Loucy (cell line): ENCODE data around the gene ZBTB2.

ENCODE experiments used
- H2AFZ ChIP-seq: fragments of 200-600 bp; sonication (generic); 2 replicates; pipeline ENCODE4 v1.6.0; 2016; ENCODE audit warnings: antibody characterized with exemption, mild to moderate bottlenecking, low read length, moderate library complexity
- H3F3A ChIP-seq: fragments of 200-600 bp; 2 replicates; pipeline ENCODE4 v1.6.0; 2016; ENCODE audit warnings: antibody characterized with exemption, low read depth, mild to moderate bottlenecking
- H3K27me3 ChIP-seq: fragments of 200-600 bp; sonication (generic); 2 replicates; pipeline ENCODE4 v1.6.1; 2014; ENCODE audit warnings: low read length, mild to moderate bottlenecking; ENCODE audit not compliant: insufficient read depth, poor library complexity, severe bottlenecking
- H3K36me3 ChIP-seq: fragments of 200-600 bp; sonication (generic); 2 replicates; pipeline ENCODE4 v1.6.1; 2016; ENCODE audit warnings: low read length; ENCODE audit not compliant: insufficient read depth
- H3K4me1 ChIP-seq: fragments of 200-600 bp; sonication (generic); 2 replicates; pipeline ENCODE4 v1.5.1; 2014; ENCODE audit warnings: low read length, mild to moderate bottlenecking; ENCODE audit not compliant: insufficient read depth, poor library complexity, severe bottlenecking
- H3K4me2 ChIP-seq: fragments of 200-600 bp; sonication (generic); 2 replicates; pipeline ENCODE4 v1.6.0; 2014; ENCODE audit warnings: antibody characterized with exemption, low read length, low read depth, mild to moderate bottlenecking; ENCODE audit not compliant: poor library complexity, severe bottlenecking
- H3K4me3 ChIP-seq: fragments of 200-600 bp; sonication (generic); 2 replicates; pipeline ENCODE4 v1.5.1; 2014; ENCODE audit warnings: low read length, mild to moderate bottlenecking, mixed read lengths; ENCODE audit not compliant: poor library complexity, severe bottlenecking
- H3K79me2 ChIP-seq: fragments of 200-600 bp; sonication (generic); 2 replicates; pipeline ENCODE4 v1.6.1; 2014; ENCODE audit warnings: low read length; ENCODE audit not compliant: insufficient read depth
- H3K9ac ChIP-seq: fragments of 200-600 bp; sonication (generic); 2 replicates; pipeline ENCODE4 v1.6.0; 2014; ENCODE audit warnings: mild to moderate bottlenecking, low read depth, low read length, moderate library complexity; ENCODE audit not compliant: poor library complexity, severe bottlenecking
- H3K9me2 ChIP-seq: fragments of 200-600 bp; sonication (generic); replicated peaks from 2 replicates; pipeline ENCODE4 v1.6.1; 2016; ENCODE audit warnings: low read depth, low read length, mixed read lengths
- H3K9me3 ChIP-seq: fragments of 200-600 bp; sonication (generic); 2 replicates; pipeline ENCODE4 v1.6.1; 2014; ENCODE audit warnings: mild to moderate bottlenecking, antibody characterized with exemption, low read length, low read depth; ENCODE audit not compliant: insufficient read depth
- H4K20me1 ChIP-seq: fragments of 200-600 bp; sonication (generic); 2 replicates; pipeline ENCODE4 v1.6.0; 2014; ENCODE audit warnings: antibody characterized with exemption, low read length, mild to moderate bottlenecking; ENCODE audit not compliant: insufficient read depth, poor library complexity, severe bottlenecking
- CTCF ChIP-seq: fragments of 200-600 bp; sonication (generic); conservative IDR thresholded peaks from 2 replicates; pipeline ENCODE4 v1.5.1; 2014; ENCODE audit warnings: mild to moderate bottlenecking, antibody characterized with exemption, low read length
- EZH2phosphoT487 ChIP-seq: fragments of 200-600 bp; IDR thresholded peaks from 2 replicates; pipeline ENCODE4 v1.6.1; 2018; ENCODE audit warnings: antibody characterized with exemption, mild to moderate bottlenecking, moderate library complexity, borderline replicate concordance

Gene ZBTB2

GRCh38 chr6:151388236-151388635 lies 3.1 kb downstream of the ZBTB2 start:
- Histone ChIP-seq H4K20me1 (peaks cover 21% of the 10 kb centered on the region), H3F3A (peaks cover 10% of the 10 kb centered on the region), H3K9ac (no peak overlapping the region), H3K9me3 (no peaks in the 10 kb centered on the region), H3K36me3 (no peaks in the 10 kb centered on the region), H3K4me1 (peaks cover 27% of the 10 kb centered on the region), H3K4me2 (no peak overlapping the region), H3K79me2 (peaks cover 77% of the 10 kb centered on the region), H3K4me3 (no peak overlapping the region), H3K27me3 (peaks cover 4% of the 10 kb centered on the region), H2AFZ (no peak overlapping the region), H3K9me2 (no peaks in the 10 kb centered on the region)
- TF ChIP-seq CTCF (no peak), EZH2phosphoT487 (no peak)

- Histone ChIP-seq H3K9me3 (no peaks in the 10 kb centered on the region), H3F3A (peaks cover 10% of the 10 kb centered on the region), H4K20me1 (peaks cover 13% of the 10 kb centered on the region), H2AFZ (no peak overlapping the region), H3K9ac (no peak overlapping the region), H3K27me3 (peaks cover 4% of the 10 kb centered on the region), H3K9me2 (no peaks in the 10 kb centered on the region), H3K4me2 (no peak overlapping the region), H3K79me2 (peaks cover 69% of the 10 kb centered on the region), H3K4me1 (peaks cover 19% of the 10 kb centered on the region), H3K4me3 (no peak overlapping the region), H3K36me3 (no peaks in the 10 kb centered on the region)
- TF ChIP-seq EZH2phosphoT487 (no peak), CTCF (no peak)
Measured at GRCh38 chr6:151387175-151387970, 4.0 kb downstream of the ZBTB2 start.

- no peak overlapping the region for H2AFZ ChIP-seq
- peaks cover 70% of the 10 kb centered on the region for H3K79me2 ChIP-seq
- peak overlapping the region; percentile 39 for H3K4me2 ChIP-seq
- H3K27me3 ChIP-seq: no peaks in the 10 kb centered on the region
- H3K4me3 ChIP-seq: no peak overlapping the region
- TF ChIP-seq CTCF: no peak
- TF ChIP-seq EZH2phosphoT487: no peak
- peaks cover 9% of the 10 kb centered on the region for H4K20me1 ChIP-seq
- H3K9me3 ChIP-seq: no peaks in the 10 kb centered on the region
- H3K9me2 ChIP-seq: no peaks in the 10 kb centered on the region
- H3K36me3 ChIP-seq: no peaks in the 10 kb centered on the region
- no peak overlapping the region for H3K9ac ChIP-seq
- peaks cover 24% of the 10 kb centered on the region for H3K4me1 ChIP-seq
- H3F3A ChIP-seq: peaks cover 8% of the 10 kb centered on the region
Measured at GRCh38 chr6:151385177-151385576, 6.2 kb downstream of the ZBTB2 start.
